HG02870 (cell line): ENCODE measurements around the gene UPK1B.
"Not testable (repeated sequence)": the region's sequence is repeated elsewhere in the genome, so short reads cannot be mapped to it uniquely, and the experiment has no call there.

Experiments used
- ATAC-seq: cut with Tn5 transposase; IDR thresholded peaks from one replicate; pipeline ENCODE4 v1.9.1; 2021; ENCODE audit warnings: mild to moderate bottlenecking, moderate library complexity; ENCODE audit not compliant: unreplicated experiment

Gene UPK1B

DNA sequence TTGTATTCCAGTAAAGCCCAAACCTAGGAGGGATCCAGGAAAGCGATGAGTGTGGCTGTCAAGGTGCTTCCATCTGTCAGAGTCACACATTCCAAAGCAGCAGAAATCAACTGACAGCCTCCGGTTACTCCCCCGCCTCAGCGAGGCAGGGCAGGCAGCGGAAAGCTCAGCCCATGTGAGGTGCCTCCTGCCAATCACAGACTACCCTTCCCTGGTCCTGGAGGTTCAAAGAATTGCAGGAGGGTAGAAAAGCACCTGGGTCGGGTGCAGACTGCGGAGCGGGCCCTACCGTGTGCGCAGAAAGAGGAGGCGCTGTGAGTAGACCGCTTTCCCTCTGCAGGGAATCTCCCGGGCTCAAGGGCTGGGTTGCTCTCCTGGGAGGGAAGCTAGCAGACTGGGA is at the start of gene UPK1B:
Gene UPK1B (plus strand): TSS at position 274 of the 400 bp plus-strand sequence. CDS start 13,144 bp downstream, outside the sequence.
- no peak for ATAC-seq

DNA sequence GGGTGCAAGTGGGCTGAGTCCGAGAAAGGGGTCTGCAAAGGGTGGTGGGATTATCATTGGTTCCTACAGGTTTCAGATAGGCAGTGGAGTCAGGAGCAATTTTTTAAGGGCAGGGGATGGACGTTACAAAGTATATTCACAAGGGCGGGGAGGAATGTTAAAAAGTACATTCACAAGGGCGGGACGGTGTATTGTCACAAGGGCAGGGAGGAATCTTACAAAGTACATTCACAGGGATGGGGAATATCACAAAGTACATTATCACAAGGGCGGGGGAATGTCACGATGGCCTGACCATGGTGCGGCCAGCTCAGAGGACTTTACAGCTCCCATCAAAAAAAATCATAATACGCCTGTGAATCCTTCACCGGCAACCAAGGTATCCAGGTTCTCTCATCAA is 48.1 kb upstream of the UPK1B start:
- ATAC-seq: no peak

DNA sequence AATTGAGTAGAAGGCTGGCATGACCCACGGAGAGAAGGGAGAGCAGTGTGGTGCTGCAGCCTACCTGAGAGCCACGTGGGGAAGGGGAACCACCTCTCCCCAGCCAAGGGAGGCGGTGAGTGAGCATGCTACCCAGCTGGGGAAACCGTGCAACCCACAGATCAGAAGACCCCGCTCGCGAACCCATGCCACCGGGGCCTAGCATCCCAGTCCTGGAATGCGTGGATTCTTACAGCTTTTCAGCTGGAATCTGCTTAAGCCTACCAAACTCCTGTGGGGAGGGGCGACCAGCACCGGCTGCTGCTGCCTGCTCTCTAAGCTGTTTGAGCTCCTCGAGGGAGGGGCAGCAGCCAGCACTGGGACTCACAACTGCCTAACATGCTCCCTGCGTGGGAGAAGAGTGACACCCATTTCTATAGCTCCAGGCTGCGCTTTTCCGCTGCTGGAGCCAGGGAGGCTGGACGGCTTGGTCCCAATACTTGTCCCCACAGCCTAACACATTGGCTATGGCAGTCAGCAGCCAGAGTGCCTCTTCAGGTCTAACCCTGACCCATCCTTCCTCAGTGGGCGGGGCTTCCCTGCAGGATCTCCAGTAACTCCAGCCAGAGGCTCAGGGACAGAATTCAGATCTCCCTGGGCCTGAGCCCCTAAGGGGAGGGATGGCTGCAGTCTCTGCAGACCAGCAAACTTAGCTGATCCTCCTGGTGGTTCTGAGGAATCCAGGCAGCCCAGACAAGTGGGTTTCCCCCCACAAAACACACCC is 47.5 kb upstream of the UPK1B start:
- no peak for ATAC-seq

DNA sequence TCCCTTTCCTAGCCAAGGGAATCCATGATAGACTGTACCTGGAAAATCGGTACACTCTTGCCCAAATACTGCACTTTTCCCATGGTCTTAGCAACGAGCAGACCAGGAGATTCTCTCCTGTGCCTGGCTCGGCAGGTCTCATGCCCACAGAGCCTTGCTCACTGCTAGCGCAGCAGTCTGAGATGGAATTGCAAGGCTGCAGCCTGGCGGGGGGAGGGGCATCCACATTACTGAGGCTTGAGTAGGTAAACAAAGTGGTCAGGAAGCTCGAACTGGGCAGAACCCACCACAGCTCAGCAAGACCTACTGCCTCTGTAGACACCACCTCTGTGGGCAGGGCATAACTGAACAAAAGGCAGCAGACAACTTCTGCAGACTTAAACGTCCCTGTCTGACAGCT is 43.1 kb upstream of the UPK1B start:
- ATAC-seq: not testable (repeated sequence)

DNA sequence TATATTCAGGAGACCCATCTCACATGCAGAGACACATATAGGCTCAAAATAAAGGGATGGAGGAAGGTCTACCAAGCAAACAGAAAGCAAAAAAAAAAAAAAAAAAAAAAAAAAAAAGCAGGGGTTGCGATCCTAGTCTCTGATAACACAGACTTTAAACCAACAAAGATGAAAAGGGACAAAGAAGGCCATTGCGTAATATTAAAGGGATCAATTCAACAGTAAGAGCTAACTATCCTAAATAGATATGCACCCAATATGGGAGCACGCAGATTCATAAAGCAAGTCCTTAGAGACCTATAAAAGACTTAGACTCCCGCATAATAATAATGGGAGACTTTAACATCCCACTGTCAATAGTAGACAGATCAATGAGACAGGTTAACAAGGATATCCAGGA is 41.1 kb upstream of the UPK1B start:
- ATAC-seq: not testable (repeated sequence)

DNA sequence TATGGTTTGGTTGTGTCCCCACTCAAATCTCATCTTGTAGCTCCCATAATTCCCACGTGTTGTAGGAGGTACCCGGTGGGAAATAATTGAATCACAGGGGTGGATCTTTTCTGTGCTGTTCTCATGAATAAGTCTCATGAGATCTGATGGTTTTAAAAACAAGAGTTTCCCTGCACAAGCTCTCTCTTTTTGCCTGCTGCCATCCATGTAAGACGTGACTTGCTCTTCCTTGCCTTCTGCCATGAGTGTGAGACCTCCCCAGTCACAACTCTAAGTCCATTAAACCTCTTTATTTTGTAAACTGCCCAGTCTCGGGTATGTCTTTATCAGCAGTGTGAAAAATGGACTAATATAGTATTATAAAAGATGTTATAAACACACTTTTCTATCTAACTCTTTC is 34.0 kb upstream of the UPK1B start:
- not testable (repeated sequence) for ATAC-seq

DNA sequence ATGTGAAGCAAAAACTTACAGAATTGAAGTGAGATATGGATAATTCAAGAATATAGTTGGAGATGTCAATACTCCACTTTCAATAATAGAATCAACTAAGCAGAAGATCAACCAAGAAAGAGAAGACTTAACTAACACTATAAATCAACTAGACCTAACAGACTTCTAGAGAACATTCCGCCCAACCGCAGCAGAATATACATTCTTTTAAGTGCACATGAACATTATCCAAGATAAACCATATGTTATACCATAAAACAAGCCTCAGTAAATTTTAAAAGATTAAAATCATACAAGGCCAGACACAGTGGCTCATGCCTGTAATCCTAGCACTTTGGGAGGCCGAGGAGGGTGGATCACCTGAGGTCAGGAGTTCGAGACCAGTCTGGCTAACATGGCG is 32.9 kb upstream of the UPK1B start:
- no peak for ATAC-seq

DNA sequence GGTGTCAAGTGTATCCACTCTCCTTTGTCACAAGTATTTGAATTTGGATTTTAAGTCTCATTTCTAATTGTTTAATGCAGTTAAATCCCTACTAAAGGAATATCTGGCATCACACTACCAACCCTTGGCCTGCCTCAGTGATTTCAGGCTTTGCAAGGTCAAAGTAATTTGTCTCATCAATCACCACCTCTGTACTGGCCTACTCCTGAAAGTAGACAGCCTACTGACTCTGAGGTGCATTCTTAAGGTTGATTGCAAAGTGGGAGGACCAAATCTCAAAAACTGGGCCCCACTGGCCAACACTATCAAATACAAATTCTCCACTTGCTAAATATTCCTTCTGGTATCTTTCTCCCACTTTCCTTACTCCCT is 28.3 kb upstream of the UPK1B start:
- ATAC-seq: peak; percentile 36

DNA sequence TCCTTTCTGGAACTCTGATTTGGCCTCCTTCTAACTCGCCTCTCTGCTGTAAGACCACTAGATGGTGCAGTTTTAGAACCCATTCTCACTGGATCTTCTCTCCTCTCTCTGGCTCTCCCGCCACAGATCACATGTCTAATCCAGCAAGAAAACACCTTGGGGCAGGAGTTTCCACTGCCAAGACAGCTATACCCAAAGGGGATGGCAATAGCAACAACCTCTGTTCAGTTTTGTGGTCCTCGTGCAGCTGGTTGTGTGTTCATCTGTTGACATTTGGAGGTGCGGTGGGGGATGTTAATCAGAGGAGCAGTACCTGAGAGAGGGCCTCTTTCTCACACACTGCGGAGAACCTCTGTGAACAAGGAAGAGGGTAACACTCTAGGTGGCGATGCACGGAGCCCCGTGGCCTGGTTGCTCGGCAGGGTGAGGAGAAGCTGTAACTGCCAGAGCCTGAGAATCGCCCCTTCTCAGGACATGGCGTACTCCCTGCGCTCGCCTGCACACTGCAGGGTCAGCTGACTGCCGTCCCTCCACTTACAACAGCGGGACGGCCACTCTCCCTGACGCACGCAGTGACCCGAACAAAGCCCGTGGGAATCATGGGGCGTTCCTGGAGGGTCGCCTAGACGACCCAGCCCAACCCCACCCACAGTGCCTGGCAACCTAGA is 27.8 kb upstream of the UPK1B start, which contains the start of gene TEX55:
Gene TEX55 (plus strand): TSS at position 666 of the 668 bp plus-strand sequence. CDS start 25 bp downstream, outside the sequence.
- ATAC-seq: peak; percentile 75

DNA sequence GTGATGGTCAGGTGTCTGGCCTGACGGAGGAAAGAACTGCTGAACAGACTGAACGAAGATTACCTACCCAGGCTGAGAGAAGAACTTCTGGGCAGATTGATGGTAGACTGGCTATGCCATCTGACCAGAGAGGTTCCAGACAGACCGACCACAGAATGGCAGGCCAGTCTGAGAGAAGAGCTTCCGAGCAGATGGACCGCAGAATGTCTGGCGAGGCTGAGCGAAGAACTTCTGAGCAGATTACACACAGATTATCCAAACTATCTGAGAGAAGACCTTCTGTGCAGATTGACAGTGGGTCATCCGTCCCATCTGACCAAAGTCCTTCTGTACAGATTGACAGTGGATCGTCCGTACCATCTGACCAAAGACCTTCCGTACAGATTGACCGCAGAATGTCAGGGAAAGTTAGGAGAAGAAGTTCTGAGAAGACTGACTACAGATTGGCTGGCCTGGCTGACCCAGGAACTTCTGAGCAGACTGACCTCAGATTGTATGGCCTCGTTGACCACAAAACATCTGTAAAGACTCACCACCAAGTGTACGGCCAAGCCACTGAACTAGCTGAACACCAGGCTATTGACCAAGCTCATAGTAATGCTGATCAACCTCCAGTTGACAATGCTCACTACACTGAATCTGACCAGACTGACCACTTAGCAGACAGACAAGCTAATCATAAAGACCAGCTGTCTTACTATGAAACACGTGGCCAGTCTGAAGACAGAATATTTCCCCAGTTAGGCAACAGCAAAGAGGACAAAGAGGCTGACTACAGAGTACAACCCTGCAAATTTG is 26.6 kb upstream of the UPK1B start:
- ATAC-seq: no peak

DNA sequence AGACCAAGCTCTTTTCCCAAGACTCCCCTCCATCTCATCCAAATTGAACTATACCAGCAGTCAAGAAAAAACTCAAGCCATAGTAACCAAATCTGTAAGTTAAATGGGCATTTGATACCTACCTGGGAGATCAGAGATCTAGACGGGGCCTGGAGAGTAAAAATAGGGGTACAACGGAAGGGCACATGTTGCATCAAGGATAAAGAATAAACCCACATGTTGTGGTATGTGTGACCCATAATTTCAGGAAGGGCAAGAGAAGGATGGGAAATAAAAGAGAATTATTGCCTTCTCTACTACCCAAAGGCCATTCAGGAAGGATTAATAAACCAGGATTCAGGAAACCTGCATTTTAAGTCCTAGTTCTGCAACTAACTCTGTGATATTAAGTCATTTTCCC is 25.9 kb upstream of the UPK1B start:
- ATAC-seq: no peak

DNA sequence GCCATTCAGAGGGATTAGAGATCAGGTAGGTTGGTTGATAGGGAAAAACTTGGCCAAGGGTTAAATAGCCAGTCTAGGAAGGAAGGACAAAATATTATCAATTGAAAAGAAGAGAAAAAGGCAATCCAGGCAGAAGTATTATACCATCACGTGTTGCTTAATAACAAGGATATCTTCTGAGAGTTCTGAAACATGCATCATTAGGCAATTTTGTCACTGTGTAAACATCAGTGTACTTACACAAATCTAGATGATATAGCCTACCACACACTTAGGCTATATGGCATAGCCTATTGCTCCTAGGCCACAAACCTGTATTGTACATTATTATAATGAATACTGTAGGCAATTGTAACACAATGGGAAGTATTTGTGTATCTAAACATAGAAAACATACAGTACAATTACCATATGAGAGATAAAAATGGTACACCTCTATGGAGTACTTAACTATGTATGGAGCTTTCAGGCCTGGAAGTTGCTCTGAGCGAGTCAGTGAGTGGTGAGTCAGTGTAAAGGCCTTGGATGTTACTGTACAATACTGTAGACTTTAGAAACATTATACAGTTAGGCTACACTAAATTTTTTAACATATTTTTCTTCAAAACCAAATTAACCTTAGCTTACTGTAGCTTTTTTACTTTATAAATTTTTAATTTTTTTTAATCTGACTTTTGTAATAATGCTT is 24.8 kb upstream of the UPK1B start:
- ATAC-seq: no peak

DNA sequence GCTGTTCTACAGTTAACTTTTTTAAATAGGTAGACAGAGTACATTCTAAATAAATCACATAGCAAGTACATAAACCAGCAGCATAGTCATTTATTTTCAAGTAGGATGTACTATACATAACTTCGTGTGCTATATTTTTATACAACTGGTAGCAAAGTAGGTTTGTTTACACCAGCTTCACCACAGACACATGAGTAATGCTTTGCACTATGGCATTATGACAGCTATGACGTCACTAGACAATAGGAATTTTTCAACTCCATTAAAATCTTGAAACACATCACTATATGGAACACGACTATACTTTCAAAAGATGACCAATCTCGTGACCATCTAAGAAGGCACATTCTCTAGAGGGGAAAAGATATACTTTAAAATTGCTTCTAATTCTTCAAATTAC is 23.9 kb upstream of the UPK1B start:
- ATAC-seq: no peak

DNA sequence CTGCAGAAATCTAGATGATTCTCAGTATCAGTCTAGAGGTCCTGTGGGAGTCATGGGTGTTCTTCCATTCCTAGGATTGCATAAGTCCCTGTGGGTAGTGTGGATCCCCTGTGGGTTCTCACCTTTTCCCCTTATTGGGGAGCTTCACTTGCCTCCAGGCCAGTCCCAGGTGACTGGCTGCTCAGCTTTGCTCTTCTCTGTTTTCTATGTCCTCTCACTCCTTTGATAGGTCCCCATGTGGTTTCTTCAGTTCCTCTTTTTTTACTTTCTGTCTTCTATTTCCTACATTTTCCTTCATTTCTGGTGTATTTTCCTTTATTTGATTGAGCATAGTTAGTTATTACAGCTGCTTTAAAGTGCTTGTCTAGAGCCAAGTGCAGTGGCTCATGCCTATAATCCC is 16.5 kb upstream of the UPK1B start:
- no peak for ATAC-seq

DNA sequence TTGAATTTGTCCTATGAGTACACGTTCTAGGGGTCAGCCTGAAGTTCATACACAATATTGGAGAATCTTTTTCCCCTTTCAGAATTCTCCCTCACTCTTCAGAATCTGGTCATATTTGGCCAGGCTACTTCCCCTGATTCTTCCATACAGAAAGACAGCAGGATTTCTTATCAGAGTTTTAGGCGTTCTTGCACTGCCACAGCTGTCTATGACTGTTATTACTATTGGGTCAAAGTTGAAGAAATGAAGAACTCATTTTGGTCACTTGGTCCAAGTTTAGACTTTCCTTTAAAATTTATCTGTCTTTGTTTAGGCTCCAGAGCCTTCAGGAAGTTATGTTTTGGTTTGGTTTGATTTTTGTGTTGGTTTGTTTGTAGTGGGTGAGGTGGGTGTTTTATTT is 15.4 kb upstream of the UPK1B start:
- ATAC-seq: no peak

DNA sequence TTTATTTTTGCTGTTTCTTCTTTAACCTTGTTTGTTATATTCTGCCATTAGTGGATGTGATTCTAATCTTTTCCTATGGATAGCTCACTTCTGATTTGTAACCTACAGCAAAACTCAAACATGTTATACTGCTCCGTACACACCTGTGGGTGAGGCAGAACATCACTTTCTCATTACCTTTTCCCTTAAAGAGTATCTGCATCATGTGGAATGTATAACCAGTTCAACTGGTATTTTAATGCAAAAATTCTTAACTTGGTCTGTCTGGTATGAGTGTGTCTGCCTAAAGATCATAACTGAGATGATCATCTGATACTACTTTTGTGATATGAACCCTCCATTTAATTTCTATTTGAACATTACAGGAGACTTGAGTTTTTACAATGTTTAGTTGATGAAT is 13.0 kb upstream of the UPK1B start:
- no peak for ATAC-seq

DNA sequence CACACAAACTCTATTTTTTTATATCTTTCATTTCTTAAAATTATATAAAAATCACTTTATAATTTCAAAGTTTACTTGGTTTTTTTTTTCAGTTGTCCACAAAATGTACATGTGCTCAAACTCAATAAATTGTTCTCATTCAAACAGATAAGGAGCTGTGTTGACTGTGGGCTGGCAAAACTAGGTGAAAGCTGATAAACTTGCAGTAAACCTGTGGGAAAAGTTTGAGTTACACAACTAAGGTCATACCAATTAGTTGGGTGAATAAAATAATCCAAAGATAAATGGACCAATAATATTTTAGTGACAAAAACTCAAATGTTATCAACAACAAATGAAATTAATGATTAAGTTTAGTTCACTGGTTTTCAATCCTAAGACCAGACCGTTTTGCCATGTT is 12.6 kb upstream of the UPK1B start:
- no peak for ATAC-seq

DNA sequence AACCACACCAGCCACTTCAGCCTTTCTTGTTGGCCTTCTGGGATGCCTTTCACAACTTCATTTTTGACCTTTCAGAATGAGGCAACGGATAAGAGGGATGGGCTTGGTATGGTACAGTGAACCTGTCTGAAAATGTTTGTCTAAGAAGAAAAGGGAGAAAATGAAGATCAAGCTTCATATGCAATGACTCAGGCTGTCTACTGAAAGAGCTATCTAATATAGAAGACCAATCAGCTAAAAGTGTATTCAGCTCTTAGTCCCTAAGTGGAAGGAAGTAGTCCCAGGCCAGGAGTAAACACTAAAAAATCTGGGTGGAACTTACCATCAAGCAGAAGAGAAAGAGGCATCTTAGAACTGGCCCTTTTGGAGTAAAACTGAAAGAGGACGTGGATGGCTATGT is 12.2 kb upstream of the UPK1B start:
- ATAC-seq: no peak

DNA sequence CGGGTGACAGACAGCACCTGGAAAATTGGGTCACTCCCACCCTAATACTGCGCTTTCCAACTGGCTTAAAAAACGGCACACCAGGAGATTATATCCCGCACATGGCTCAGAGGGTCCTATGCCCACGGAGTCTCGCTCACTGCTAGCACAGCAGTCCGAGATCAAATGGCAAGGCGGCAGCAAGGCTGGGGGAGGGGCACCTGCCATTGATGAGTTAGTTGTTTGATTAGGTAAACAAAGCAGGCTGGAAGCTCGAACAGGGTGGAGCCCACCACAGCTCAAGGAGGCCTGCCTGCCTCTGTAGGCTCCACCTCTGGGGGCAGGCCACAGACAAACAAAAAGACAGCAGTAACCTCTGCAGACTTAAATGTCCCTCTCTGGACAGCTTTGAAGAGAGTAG is 8.7 kb upstream of the UPK1B start:
- not testable (repeated sequence) for ATAC-seq

DNA sequence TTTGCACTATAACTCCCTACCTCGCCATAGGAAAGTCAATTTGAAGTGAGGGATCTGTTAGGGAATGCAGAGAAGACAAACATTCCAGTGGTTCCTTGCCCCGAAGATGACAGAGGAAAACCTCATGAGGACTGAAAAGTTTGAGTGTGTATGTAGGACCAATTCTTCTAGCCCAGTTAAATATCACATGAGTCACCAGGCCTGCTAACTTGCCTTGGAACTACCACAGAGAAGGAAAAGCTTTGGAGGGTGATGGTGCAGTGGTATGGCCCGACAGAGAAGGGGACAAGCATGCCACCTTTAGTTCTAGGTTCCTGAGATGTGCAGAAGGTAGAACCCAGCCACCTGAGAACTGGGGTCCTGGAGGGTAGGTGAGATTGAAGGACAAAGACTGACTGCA is 2.6 kb upstream of the UPK1B start:
- no peak for ATAC-seq
